Stimulated activated CD8-positive, alpha-beta memory T cell treated with anti-CD3 and anti-CD28 coated beads, Interleukin-12 subunit alpha, Interleukin-12 subunit beta, amount 100 ng/mL, for 1 hour (primary cell): ENCODE data around the gene PRKCI.
"Not testable (repeated sequence)": the region's sequence is repeated elsewhere in the genome, so short reads cannot be mapped to it uniquely, and the experiment has no call there.

Source experiments
- DNase-seq: peaks from one replicate; pipeline ENCODE4 v3.0.0-alpha.2; 2020; ENCODE audit warnings: low read depth

Gene PRKCI

DNA sequence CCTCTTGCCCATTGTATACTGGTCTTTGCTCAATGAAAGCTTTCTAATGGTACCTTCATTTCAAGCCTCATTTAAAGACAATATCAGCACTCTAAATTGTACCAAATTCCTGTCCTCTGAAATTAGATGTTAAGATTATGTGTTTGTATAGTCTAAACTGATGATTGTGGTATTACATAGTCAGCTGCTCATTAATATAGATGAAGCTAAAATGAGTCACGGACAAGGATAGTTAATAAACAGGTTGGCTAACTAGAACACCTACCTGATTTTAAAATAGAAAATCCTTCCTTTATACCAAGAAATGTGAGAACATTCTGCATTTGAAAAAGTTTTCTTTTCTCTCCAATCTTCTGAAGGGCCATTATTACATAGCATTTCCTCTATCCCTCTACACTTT is 2.9 kb downstream of the PRKCI start:
- DNase-seq = no peak

DNA sequence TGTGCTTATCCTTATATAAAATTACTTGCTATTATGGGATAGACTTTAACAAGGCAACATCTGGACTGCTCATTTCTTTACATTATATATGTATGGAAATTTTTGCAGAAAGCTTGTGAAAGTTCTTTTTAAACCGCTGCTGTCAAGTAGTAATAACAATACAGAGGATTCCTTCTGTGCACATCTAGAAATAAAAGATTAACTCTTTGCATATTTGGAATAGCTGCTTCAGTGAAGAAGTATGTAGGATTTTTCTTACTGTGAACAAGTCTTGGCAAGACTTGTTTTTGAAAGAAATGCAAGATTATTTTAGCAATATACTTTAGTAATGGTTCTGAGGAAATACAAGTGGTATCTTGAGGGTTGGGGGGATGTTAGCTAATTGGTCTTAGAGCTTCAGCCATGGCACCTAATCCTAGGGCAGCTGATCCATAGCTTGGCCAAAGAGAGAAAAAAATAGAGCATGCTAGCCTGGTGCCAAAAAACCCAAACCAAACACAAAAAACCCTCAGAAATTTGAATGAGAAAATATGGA is 4.3 kb downstream of the PRKCI start:
- no peak for DNase-seq

DNA sequence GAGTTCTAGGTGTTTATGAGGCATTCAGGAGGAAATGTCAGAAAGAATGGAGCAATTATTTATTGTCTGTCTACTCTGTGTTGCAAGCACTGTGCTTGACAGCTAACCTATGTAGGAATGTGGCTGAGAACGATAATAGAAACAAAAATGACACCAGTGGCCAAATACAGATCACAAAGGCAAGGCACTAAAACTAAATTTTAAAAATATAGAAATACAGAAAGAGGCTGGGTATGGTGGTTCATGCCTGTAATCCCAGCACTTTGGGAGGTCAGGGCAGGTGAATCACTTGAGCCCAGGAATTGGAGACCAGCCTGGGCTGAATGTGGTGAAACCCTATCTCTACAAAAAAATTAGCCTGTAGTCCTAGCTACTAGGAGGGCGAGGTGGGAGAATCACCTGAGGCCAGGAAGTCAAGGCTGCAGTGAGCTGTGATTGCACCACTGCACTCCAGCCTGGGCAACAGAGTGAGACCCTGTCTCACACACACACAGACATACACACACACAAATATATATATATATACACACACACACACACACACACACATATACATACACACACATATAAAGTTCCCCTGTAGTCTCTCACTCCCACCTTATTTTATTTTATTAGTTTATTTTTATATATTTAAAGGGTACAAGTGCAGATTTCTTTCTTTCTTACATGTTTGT is 6.0 kb downstream of the PRKCI start:
- no peak for DNase-seq

DNA sequence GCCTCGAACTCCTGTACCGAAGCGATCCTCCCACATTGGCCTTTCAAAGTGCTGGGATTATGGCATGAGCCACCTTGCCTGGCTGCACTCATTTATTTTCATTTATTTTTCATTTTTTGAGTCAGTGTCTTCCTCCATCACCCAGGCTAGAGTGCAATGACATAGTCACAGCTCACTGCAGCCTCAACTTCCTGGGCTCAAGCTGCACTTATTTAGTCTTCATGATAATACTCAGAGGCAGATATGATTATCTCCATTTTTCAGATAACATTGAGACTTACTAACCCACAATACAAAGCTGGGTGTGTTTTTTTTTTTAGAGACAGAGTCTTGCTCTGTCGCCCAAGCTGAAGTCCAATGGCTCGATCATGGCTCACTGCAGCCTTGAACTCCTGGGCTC is 10.0 kb downstream of the PRKCI start:
- no peak for DNase-seq

DNA sequence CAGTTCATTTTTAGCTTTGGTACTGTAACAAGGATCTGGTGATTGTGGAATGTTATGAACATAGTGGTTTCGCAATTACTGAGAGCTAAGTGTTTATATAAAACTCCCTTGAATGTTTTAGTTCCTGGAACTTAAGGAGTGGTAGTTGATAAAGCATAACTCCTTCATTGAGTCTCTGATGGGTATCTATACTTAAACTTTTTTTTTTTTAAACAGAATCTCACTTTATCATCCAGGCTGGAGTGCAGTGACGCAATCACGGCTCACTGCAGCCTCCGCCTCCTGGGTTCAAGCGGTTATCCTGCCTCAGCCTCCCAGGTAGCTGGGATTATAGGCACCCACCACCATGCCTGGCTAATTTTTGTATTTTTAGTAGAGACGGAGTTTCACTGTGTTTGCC is 11.3 kb downstream of the PRKCI start:
- no peak for DNase-seq

DNA sequence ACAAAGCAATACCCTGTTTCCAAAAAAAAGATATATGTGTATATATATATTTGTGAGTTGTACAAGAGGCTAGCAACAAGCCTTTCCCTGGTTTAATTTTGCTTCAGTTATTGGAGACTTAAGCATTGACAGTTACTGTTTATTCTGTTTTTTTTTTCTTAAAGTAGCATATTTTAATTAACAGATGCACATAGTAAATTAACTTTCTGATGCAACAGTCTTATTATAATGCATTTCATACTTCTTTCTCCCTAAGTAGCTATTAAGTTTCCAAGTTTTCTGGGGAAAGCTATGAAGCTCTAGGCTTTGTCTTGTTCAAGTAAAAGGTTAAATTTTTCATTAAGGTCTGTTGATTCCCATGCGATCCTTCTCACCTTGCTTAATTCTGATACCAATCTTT is 17.9 kb downstream of the PRKCI start:
- no peak for DNase-seq

DNA sequence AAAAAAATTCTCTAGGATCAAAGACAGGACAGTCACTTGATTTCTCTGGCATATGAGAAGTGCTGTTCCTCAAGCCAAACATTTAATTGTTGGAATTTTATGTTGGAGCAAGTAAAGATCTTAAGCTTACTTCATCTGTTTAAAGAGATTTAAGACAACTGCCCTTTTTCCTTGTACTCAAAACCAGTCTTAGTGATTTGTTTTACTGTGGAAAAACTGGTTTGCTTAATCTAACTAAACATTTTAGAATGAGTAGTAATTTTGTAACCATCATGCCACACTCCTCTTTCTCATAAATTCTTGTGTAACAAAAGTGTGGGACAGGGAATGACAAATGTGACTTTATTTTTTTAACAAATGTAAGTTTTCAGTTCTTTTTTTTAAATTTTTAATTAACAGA is 18.4 kb downstream of the PRKCI start:
- DNase-seq = no peak

DNA sequence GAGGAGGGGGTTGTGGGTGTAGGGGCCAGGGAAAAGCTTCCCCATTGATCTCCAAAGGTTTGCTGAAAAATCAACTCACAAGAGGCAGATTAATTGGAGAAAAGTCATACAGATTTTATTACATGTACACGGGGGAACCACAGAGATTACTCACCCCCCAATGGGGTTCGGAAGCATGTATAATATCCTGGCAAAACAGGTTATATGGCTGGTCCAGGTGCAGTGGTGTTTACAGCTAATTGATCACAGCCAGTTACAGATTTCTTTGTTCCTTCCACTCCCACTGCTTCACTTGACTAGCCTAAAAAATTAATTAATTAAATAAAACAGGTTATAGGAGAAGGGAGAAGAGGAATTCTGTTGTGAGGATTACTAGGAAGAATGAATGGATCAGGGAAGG is 22.4 kb downstream of the PRKCI start:
- DNase-seq = no peak

DNA sequence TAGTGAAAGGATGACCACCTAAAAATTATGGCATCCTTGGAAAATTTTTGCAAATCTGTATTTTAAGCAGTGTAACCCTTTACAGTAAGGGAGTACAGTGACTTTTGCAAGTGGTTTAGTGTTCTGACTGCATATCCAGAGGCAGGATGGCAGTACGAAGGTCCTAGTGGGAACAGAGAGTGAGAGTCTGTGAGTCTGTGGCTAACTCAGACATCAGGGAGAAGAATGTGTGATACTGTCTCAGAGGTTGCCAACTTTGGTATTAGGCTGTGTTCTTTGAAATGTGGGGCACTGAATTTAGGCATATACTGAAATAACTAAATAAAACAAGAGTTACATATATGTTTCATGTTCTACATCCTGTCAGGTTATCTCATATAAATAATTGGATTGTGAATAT is 25.7 kb downstream of the PRKCI start:
- DNase-seq = no peak

DNA sequence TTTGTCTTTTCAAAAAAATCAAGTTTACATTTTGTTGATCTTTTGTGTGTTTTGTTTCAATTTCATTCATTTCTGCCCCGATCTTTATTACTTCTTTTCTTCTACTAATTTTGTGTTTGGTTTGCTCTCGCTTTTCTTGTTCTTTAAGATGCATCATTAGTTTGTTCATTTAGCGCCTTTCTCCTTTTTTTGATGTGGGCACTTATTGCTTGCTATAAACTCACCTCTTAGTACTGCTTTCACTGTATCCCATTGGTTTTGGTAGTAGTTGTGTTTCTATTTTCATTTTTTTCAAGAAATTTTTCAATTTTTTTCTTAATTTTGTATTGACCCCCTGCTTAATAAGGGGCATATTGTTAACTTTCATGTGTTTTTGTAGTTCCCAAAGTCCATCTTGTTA is 34.4 kb downstream of the PRKCI start:
- no peak for DNase-seq

DNA sequence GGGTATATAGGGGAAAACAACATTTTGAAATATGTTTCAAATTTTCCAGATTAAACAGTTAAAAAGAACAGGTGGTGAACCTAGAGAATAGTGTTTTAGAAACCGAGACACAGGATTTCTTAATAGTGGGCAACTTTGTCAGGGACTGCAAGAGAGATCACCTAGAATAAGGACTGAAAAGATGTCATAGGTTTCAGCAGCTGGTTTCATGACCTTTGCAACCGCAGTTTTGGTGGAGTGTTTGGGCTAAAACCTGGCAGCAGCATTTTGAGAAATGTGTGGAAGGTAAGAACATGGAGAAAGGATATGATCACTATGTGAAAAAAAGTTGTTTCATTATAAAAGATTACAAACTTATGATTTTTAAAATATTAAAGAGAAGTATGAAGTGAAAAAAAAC is 34.9 kb downstream of the PRKCI start:
- no peak for DNase-seq

DNA sequence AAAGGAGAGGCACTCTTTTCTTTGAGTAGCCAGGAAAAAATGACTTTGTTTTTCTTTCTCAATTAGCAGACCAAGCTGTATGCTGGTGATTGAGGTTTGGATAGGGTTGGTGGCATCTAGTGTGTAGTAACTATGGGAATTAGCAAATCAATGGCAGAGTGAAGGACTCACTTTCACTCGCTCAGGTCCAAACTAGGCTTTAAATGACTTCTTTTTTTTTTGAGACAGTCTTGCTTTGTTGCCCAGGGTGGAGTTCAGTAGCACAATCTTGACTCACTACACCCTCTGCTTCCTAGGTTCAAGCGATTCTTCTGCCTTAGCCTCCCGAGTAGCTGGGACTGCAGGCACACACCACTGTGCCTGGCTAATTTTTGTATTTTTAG is 35.9 kb downstream of the PRKCI start:
- DNase-seq = no peak

DNA sequence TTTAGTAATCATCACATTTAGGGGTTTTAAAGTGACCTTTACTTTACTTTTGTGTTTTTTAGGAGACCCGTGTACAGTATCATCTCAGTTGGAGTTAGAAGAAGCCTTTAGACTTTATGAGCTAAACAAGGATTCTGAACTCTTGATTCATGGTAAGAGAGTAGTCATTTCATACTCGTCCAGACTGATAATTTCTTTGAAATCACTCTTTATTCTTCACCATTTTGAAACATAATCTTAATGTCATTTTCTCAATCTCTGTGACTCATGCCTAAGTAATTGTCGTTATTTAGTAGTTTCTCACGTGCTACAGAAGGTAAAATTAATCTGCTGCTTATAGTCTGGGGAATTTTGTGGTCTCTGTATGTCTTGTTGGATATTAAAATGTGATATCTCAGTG is 37.7 kb downstream of the PRKCI start:
- no peak for DNase-seq

DNA sequence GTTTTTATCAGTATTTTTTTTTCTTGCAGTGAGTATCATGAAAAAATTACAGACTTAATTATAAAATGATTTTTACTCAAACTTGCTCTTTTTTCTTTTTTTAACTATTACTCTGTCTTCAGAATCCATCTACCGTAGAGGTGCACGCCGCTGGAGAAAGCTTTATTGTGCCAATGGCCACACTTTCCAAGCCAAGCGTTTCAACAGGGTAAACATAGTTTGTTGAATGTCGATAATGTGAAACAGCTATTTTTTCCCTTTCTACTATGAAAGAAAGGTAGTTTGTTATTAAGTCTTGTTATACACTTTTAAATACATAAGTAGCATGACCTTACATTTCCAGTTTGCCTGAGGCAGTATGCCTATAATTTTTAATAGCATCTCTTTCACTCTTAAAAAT is 45.6 kb downstream of the PRKCI start:
- no peak for DNase-seq

DNA sequence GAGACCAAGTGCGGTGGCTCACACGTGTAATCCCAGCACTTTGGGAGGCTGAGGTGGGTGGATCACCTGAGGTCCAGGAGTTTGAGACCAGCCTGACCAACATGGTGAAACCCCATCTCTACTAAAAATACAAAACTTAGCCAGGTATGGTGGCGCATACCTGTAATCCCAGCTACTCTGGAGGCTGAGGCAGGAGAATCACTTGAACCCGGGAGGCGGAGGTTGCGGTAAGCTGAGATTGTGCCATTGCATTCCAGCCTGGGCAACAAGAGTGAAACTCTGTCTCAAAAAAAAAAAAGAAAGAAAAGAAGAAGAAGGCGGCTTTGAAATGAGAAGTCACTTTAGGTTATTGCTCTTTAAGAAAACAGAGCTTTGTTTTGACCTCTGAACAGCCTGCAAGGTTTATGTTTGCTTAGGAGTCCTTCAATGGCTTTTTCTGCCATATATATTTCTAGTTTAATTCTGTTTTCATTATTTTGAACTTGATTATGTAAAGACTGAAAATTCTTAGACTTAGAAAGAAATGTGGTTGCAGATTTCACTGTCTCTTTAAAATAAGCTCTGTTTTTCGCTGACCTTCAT is 47.5 kb downstream of the PRKCI start:
- not testable (repeated sequence) for DNase-seq

DNA sequence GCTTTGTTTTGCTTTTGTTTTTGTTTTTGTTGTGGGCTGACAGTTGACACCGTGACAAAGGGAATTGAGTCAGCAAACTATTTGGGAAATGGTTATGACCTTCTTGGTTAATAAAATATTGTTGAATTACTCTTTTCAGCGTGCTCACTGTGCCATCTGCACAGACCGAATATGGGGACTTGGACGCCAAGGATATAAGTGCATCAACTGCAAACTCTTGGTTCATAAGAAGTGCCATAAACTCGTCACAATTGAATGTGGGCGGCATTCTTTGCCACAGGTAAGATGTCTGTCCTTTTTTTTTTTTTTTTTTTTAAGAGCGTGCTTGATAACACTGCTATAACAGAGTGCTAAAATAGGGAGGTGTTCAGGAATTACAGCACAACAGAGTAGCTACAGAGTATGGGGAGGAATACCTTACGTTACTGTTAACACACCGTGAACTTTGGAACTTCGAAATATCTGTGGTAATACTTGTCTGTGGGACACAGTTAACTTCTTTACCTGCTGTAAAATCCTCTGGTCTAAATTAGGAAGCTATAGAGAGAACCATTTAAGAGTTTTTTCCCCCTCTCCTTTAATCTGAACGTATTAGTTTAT is 48.2 kb downstream of the PRKCI start:
- no peak for DNase-seq

DNA sequence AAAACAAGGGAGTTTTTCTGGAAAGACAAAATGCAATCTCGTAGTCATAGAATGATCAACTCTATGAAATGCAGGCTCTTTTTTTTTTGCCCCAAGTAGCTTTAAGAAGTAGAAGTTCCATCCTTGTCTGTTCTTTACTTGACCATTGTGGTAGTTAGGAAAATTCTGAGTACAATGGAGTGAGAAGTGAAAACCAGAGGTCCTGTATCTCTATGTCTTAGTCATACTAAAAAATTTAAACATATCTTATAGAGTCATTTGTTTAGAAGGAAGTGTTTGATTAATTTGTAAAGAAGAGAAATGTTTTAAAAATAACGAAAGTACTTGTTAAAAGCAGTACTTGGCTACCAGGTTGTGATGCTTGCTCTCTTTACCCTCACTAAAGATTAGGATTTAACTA is 52.4 kb downstream of the PRKCI start:
- no peak for DNase-seq

DNA sequence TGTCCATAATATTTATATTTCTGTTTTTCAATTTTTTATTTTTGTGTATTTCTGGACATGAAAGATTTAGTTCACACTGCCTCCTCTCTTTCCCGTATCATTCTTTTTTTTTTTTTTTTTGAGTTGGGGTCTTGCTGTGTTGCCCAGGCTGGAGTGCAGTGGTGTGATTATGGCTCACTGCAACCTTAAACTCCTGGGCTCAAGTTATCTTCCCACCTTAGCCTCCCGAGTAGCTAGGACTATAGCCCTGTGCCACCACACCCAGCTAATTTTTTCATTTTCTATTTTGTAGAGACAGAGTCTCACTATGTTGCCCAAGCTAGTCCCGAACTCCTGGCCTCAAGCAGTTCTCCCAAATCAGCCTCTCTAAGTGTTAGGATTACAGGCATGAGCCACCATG is 53.6 kb downstream of the PRKCI start:
- DNase-seq = no peak

DNA sequence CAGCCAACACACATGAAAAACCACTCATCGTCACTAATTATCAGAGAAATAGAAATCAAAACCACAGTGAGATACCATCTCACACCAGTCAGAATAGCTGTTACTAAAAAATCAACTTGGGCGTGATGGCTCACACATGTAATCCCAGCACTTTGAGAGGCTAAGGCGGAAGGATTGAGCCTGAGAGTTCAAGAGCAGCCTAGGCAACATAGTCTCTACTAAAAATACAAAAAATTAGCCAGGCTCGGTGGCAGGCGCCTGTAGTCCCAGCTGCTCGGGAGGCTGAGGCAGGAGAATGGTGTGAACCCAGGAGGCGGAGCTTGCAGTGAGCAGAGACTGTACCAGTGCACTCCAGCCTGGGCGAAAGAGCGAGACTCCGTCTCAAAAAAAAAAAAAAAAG is 55.1 kb downstream of the PRKCI start:
- DNase-seq = not testable (repeated sequence)

DNA sequence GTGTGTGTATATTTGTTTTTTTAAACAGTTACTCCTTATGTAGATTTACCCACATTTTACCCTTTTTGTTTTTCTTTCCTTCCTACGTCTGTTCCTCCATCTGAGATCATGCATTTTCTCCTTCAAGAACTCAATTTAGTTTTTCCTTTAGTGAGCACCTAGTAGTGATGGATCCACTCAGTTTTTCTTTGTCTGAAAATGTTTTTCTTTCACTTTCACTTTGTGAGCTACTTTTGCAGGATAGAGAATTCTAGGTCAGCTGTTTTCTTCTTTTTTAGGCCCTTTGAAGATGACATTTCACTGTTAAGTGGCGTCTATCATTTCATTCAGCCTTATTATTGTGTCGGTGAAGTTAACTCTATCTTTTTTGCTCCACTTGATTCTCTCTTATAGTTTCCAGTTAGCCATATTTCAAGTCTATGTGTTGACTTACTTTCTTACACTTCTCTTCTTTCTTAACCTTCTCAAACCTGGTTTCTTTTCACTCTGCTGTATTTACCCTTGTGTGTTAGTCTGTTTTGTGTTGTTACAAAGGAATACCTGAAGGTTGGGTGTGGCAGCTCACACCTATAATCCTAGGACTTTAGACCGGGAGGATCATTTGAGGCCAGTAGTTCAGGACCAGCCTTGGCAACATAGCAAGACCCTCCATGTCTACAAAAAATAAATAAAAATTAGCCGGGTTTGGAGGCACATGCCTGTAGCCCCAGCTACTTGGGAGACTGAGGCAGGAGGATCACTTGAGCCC is 55.8 kb downstream of the PRKCI start:
- no peak for DNase-seq

DNA sequence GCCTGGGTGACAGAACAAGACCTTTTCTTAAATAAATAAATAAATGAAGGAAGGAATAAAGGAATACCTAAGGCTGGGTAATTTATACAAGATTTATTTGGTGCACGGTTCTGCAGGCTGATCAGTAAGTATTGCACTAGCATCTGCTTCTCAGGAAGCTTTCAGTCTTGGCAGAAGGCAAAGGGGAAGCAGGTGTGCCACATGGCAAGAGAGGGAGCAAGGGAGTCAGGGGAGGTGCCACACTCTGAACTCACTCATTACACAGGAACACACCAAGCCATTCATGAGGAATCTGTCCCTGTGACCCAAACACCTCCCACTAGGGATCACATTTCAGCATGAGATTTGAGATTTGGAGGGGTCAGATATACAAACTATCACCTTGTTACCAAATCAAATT is 56.4 kb downstream of the PRKCI start:
- no peak for DNase-seq

DNA sequence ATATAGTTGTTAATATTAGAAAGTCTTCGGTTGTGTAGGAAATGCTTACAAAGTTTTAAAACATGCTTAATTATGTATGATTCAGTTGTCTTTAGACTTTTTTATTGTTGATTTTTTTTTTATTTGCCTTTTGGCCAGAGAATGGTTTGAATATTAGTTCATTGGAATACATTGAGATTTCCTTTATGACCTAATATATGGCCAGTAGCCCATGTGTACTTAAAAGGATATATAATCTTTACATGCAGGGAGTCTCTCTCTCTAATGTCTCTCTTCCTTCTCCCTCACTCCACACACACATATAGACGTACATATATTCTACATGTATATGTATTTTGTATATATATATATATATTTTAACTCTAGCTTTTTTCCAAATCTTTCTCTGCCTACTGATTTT is 68.0 kb downstream of the PRKCI start:
- no peak for DNase-seq

DNA sequence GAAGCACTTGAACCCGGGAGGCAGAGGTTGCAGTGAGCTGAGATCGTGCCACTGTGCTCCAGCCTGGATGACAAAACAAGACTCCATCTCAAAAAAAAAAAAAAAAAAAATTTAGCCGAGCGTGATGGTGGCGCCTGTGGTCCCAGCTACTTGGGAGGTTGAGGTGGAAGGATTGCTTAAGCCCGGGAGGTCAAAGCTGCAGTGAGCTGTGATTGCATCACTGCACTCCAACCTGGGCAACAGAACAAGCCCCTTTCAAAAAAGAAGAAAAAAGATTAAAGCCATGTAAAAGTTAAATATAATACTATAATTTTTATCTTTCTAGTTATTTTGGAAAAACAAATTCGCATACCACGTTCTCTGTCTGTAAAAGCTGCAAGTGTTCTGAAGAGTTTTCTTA is 73.4 kb downstream of the PRKCI start:
- no peak for DNase-seq
